Measurements from ENCODE around the gene NT5DC2. TPM values are rescaled to one million over a fixed set of nuclear protein-coding genes. Genes with fewer than 3 reads are reported as not detected.

The NT5DC2 gene
- total and polyA plus RNA-seq, 10 of the 15 experiments (the other 5 are each of a cell fraction or from before 2014, with no cell fraction given) = 21.6 to 135 (median 66.8) TPM

- TF ChIP-seq MXI1 (IDR thresholded peaks at IDR 0.05; ENCODE audit: low read depth, low read length) (no peak), RELA (IDR thresholded peaks at IDR 0.05; ENCODE audit: borderline replicate concordance, partially characterized antibody) (no peak)
These were observed 4.0 kb downstream of the NT5DC2 start (continued) for GRCh38 chr3:52529376-52530333.

- no peak for DNase-seq (ENCODE audit: low read depth, low spot score)
- peaks cover 6% of the 10 kb centered on the region for H3K4me1 ChIP-seq (ENCODE audit: control insufficient read depth, insufficient read depth, low read length)
- no peak overlapping the region for H3K4me3 ChIP-seq
- H3K79me2 ChIP-seq (ENCODE audit: control insufficient read depth, insufficient read depth, low read length) = peaks cover 27% of the 10 kb centered on the region
- intact Hi-C loops (cut with micrococcal nuclease; ENCODE audit: unreplicated experiment) (no loop called here), in situ Hi-C loops (cut with MboI) (no loop called here)
- H4K20me1 ChIP-seq (ENCODE audit: control insufficient read depth, insufficient read depth) = no peaks in the 10 kb centered on the region
- no peak overlapping the region for H3K27ac ChIP-seq (ENCODE audit: control insufficient read depth, insufficient read depth)
- POLR2A ChIA-PET = interaction anchor here (0.6 to 1.5 kb wide), 2 partner anchors 10 to 250 kb away, joined by 3 to 5 read pairs; partner anchors contain the start of gene WDR82
- CTCF ChIA-PET = no interaction called here
- H3K27me3 ChIP-seq (replicated peaks in 1 of 2; ENCODE audit: control insufficient read depth in 2 of 2, insufficient read depth in 2 of 2, low read length in 1 of 2) = no peaks in the 10 kb centered on the region
- SMC1A ChIA-PET (ENCODE audit: uncharacterized antibody, unreplicated experiment) = no interaction called here
- no peak overlapping the region for H2AFZ ChIP-seq (ENCODE audit: control insufficient read depth, low read depth, low read length)
- WGBS (ENCODE audit: insufficient coverage, insufficient replicate concordance, low lambda C conversion rate, missing lambda C conversion rate) = 91% methylated on average over 25 of the region's 25 CpGs
- FAIRE-seq = no peak
- H3K9ac ChIP-seq (ENCODE audit: control insufficient read depth, insufficient read depth, low read length) = no peak overlapping the region
- TF ChIP-seq ASH2L (IDR thresholded peaks at IDR 0.05; ENCODE audit: borderline replicate concordance, low read depth) (no peak), POLR2A (IDR thresholded peaks at IDR 0.05; ENCODE audit: low read depth, low read length) (peak; percentile 14; the same call in 1 of the 2 replicates), SUPT20H (IDR thresholded peaks at IDR 0.05; ENCODE audit: borderline replicate concordance, control insufficient read depth, low read depth, low read length) (no peak)
- BruUV-seq (replicated peaks) = no TSS peak
- H3K4me2 ChIP-seq (ENCODE audit: control insufficient read depth, insufficient read depth) = no peak overlapping the region
- H3K36me3 ChIP-seq (ENCODE audit: control insufficient read depth in 2 of 2, insufficient read depth in 2 of 2, low read length in 1 of 2) = peaks cover 0 to 15% of the 10 kb centered on the region in 2 experiments; a peak in 2 of 4 replicates
- no peak for ATAC-seq
- RAD21 ChIA-PET (ENCODE audit: unreplicated experiment) = no interaction called here
- no peaks in the 10 kb centered on the region for H3K9me3 ChIP-seq (replicated peaks; ENCODE audit: control insufficient read depth, insufficient read depth, low read length)
These were observed 4.9 kb downstream of the NT5DC2 start for GRCh38 chr3:52528586-52529375.
